ENCODE measurements around the gene SLMAP.

GRCh38 chr3:57896031-57896430, 139.9 kb downstream of the SLMAP start:
- TF ChIP-seq CTCF (IDR thresholded peaks at IDR 0.05; ENCODE audit: insufficient read depth, low read depth, low read length) = no peak
- no peak for TF ChIP-seq EZH2 (IDR thresholded peaks at IDR 0.05; ENCODE audit: insufficient read depth, low read length)
